HepG2 (cell line): ENCODE measurements around the gene PDE4D. TPM values are rescaled to one million over a fixed set of nuclear protein-coding genes. Genes with fewer than 3 reads are reported as not detected.

ENCODE experiments used
- ATAC-seq: fragments of 200-7000 bp; cut with Tn5 transposase; 3 replicates; pipeline ENCODE4 v1.9.1; 2020; ENCODE audit warnings: mild to moderate bottlenecking, moderate library complexity
- BruUV-seq: library from RNA; stranded (reverse); fragments of 400-500 nt; replicated peaks from 2 replicates; lab custom pipeline; 2021; lab: Mats Ljungman, UMichigan
- CTCF ChIA-PET: fragments of 300-600 bp; formaldehyde crosslinking; extraction: SDS; loops from one replicate; lab custom pipeline; 2021; ENCODE audit warnings: low total read pairs, inconsistent platforms, low intra/inter-chr PET ratio; lab: Yijun Ruan, JAX
- POLR2A ChIA-PET: fragments of 350-600 bp; sonication (Branson Sonifier 250); formaldehyde crosslinking; loops from one replicate; lab custom pipeline; 2020; ENCODE audit warnings: antibody characterized with exemption, inconsistent platforms; lab: Yijun Ruan, JAX
- DNase-seq: peaks from one replicate; pipeline ENCODE4 v3.0.0-alpha.2; 2015; ENCODE audit warnings: low spot score
- FAIRE-seq: peaks from 3 replicates; lab custom pipeline; 2011; peaks lifted over from hg19 to GRCh38; lab: Jason Lieb, UNC
- H2AFZ ChIP-seq: one replicate; pipeline ENCODE4 v1.6.1; 2011; ENCODE audit warnings: low read length, inconsistent platforms
- H3K27ac ChIP-seq: fragments of 300-600 bp; 3 replicates; pipeline ENCODE4 v1.8.0; 2011; ENCODE audit warnings: mixed run types, mild to moderate bottlenecking, mixed read lengths, low read length, inconsistent platforms; ENCODE audit not compliant: insufficient read depth; ENCODE audit errors: extremely low read length
- H3K27me3 ChIP-seq, 2 experiments: fragments of 200-600 bp in 1 of 2; 2 replicates in 1 of 2; 3 replicates in 1 of 2; pipeline versions ENCODE4 v1.6.0 to v1.8.0; 2011; ENCODE audit warnings: low read length in 2 of 2, mild to moderate bottlenecking in 2 of 2, moderate library complexity in 2 of 2, inconsistent platforms in 1 of 2; ENCODE audit not compliant: insufficient read depth in 2 of 2, control insufficient read depth in 1 of 2
- H3K36me3 ChIP-seq, 2 experiments: fragments of 200-600 bp in 1 of 2; replicated peaks in 1 of 2; 2 replicates in 1 of 2; 3 replicates in 1 of 2; pipeline versions ENCODE4 v1.5.1 to v1.8.0; 2011; ENCODE audit warnings: low read length in 2 of 2, inconsistent platforms in 1 of 2; ENCODE audit not compliant: insufficient read depth in 2 of 2, control insufficient read depth in 1 of 2
- H3K4me1 ChIP-seq: 2 replicates; pipeline ENCODE4 v1.5.1; 2012; ENCODE audit warnings: low read length, inconsistent platforms; ENCODE audit not compliant: insufficient read depth
- H3K4me2 ChIP-seq: 2 replicates; pipeline ENCODE4 v1.6.0; 2011; ENCODE audit warnings: low read depth, low read length, inconsistent platforms
- H3K4me3 ChIP-seq, 3 experiments: fragments of 200-600 bp in 1 of 3; sonication (generic), shearing (Covaris generic) in 1 of 3; replicated peaks in 1 of 3; 2 replicates each; pipeline ENCODE4 v1.5.1; 2011 to 2016; ENCODE audit warnings: low read length in 3 of 3, inconsistent platforms in 2 of 3, low read depth in 2 of 3, mild to moderate bottlenecking in 2 of 3, control low read depth in 1 of 3, mixed read lengths in 1 of 3; ENCODE audit not compliant: insufficient read depth in 1 of 3
- H3K79me2 ChIP-seq: one replicate; pipeline ENCODE4 v1.6.1; 2011; ENCODE audit warnings: low read length, inconsistent platforms; ENCODE audit not compliant: insufficient read depth
- H3K9ac ChIP-seq: 2 replicates; pipeline ENCODE4 v1.6.0; 2011; ENCODE audit warnings: mild to moderate bottlenecking, low read depth, low read length, inconsistent platforms; ENCODE audit not compliant: insufficient read depth
- H3K9me3 ChIP-seq: 2 replicates; pipeline ENCODE4 v1.5.1; 2012; ENCODE audit warnings: mild to moderate bottlenecking, low read length
- H4K20me1 ChIP-seq: 2 replicates; pipeline ENCODE4 v1.6.0; 2011; ENCODE audit warnings: inconsistent platforms, mild to moderate bottlenecking, low read length, moderate library complexity; ENCODE audit not compliant: insufficient read depth
- CTCF ChIP-seq: sonication (generic); formaldehyde crosslinking; IDR thresholded peaks from 2 replicates; pipeline ENCODE4 v1.5.0; 2020; ENCODE audit warnings: mild to moderate bottlenecking, missing genetic modification reagents, moderate library complexity
- TCF7 ChIP-seq: sonication (generic); IDR thresholded peaks from 2 replicates; pipeline ENCODE4 v1.6.1; 2016; ENCODE audit warnings: antibody characterized with exemption, low read depth
- ZBTB10 ChIP-seq: sonication (generic); formaldehyde crosslinking; IDR thresholded peaks from 2 replicates; pipeline ENCODE4 v1.4.0; 2020; ENCODE audit warnings: missing genetic modification reagents, borderline replicate concordance
- WGBS: methylation state at CpG from one replicate; pipeline ENCODE4 v1.1.6; 2017; ENCODE audit warnings: low lambda C conversion rate; 5-methylcytosine and 5-hydroxymethylcytosine counted together
- in situ Hi-C: cut with HindIII; loops from 2 replicates; pipeline ENCODE4 v1.10.0; 2017; ENCODE audit warnings: low pct_unique_long_range_greater_than_20kb; ENCODE audit not compliant: extremely low pct_ligation_motif_present
- intact Hi-C: fragments of 100-400 bp; cut with micrococcal nuclease; formaldehyde crosslinking; loops from one replicate; pipeline ENCODE4 v1.10.0; 2022; ENCODE audit not compliant: unreplicated experiment
- polyA plus RNA-seq, 8 experiments: library from polyadenylated mRNA; depleted of rRNA in 3 of 8; stranded (reverse) in 7 of 8; unstranded in 1 of 8; fragments of >200 nt; fragmentation: Illumina TruSeq in 4 of 8; extraction: Trizol in 4 of 8; gene quantifications; 2 replicates each; pipeline versions ENCODE4 v1.2.1 to v1.2.3, GENCODE V29; 2011 to 2016; ENCODE audit warnings: low read depth in 4 of 8, missing spikeins in 1 of 8, mixed read lengths in 1 of 8; ENCODE audit not compliant: insufficient read depth in 1 of 8
- total RNA-seq, 5 experiments: library from RNA; depleted of rRNA; stranded (reverse); fragments of >200 nt; fragmentation: Illumina TruSeq; extraction: Trizol; gene quantifications; 2 replicates each; pipeline ENCODE4 v1.2.3, GENCODE V29; 2016; ENCODE audit warnings: low read depth in 1 of 5

Gene PDE4D
- total and polyA plus RNA-seq, 2 of the 13 experiments (the other 11 are each of a cell fraction or from before 2014, with no cell fraction given) = 7.0 to 12.2 TPM

- Histone ChIP-seq H3K27ac (no peak overlapping the region), H2AFZ (no peak overlapping the region), H3K36me3 (no peaks in the 10 kb centered on the region), H3K27me3 (no peaks in the 10 kb centered on the region), H3K4me3 (no peak overlapping the region), H3K9me3 (no peaks in the 10 kb centered on the region), H3K79me2 (no peaks in the 10 kb centered on the region), H3K4me1 (no peaks in the 10 kb centered on the region), H3K9ac (no peak overlapping the region), H3K4me2 (no peak overlapping the region), H4K20me1 (no peaks in the 10 kb centered on the region; the same call in 1 of the 2 replicates)
- no peak for ATAC-seq
- WGBS = 21% methylated on average over 2 of the region's 2 CpGs
- ChIA-PET POLR2A (no interaction called here), CTCF (no interaction called here)
- no TSS peak for BruUV-seq
- no peak for DNase-seq
- no peak for FAIRE-seq
- intact Hi-C loops = loop anchor here (1.0 kb wide), 1 partner anchor 116 kb away; no protein-coding TSS in a partner anchor
- in situ Hi-C loops = loop anchor here (10.0 kb wide), 1 partner anchor 123 kb away; no protein-coding TSS in a partner anchor
- 0 out of 2 replicates have a peak, but pooled peaks have one; percentile 5 for TF ChIP-seq CTCF
- TF ChIP-seq ZBTB10 (CRISPR knock-in tag) = no peak
- TF ChIP-seq TCF7 = no peak
Observed at GRCh38 chr5:59007460-59008063, 886.0 kb downstream of the PDE4D start.
